Kidney (tissue), 14 donors: Measurements from ENCODE around the gene KLHL18. TPM values are rescaled to one million over a fixed set of nuclear protein-coding genes. Genes with fewer than 3 reads are reported as not detected.

Source experiments
- DNase-seq, 5 donors: peaks; one replicate each; pipeline ENCODE4 v3.0.0-alpha.2; 2013 to 2020
- FAIRE-seq: peaks from 2 replicates; lab custom pipeline; 2012; peaks lifted over from hg19 to GRCh38; lab: Jason Lieb, UNC
- H3K27ac ChIP-seq, 2 donors: one replicate each; pipeline ENCODE4 v1.7.0; 2013; ENCODE audit warnings: low read depth in 2 of 2, low read length in 2 of 2, inconsistent platforms in 1 of 2
- H3K27me3 ChIP-seq: one replicate; pipeline ENCODE4 v1.7.1; 2013; ENCODE audit warnings: low read length, inconsistent platforms; ENCODE audit not compliant: control insufficient read depth, insufficient read depth
- H3K36me3 ChIP-seq, 3 donors: one replicate each; pipeline versions ENCODE4 v1.7.0 to v1.7.1; 2013; ENCODE audit warnings: low read length in 3 of 3, control low read depth in 1 of 3, inconsistent platforms in 1 of 3; ENCODE audit not compliant: insufficient read depth in 3 of 3, control insufficient read depth in 2 of 3
- H3K4me1 ChIP-seq, 3 donors: one replicate each; pipeline versions ENCODE4 v1.7.0 to v1.7.1; 2013; ENCODE audit warnings: low read length in 3 of 3, inconsistent platforms in 1 of 3, low read depth in 1 of 3; ENCODE audit not compliant: control insufficient read depth in 2 of 3, insufficient read depth in 2 of 3
- H3K4me3 ChIP-seq, 3 donors: one replicate each; pipeline versions ENCODE4 v1.7.0 to v1.8.1; 2013; ENCODE audit warnings: low read length in 3 of 3, control low read depth in 1 of 3, inconsistent platforms in 1 of 3
- H3K9ac ChIP-seq, 3 donors: one replicate each; pipeline versions ENCODE4 v1.7.0 to v1.7.1; 2013; ENCODE audit warnings: low read length in 3 of 3, control low read depth in 1 of 3, inconsistent platforms in 1 of 3
- H3K9me3 ChIP-seq, 3 donors: one replicate each; pipeline versions ENCODE4 v1.7.0 to v1.7.1; 2013; ENCODE audit warnings: low read length in 3 of 3, control low read depth in 1 of 3, inconsistent platforms in 1 of 3; ENCODE audit not compliant: control insufficient read depth in 2 of 3, insufficient read depth in 1 of 3
- CTCF ChIP-seq: IDR thresholded peaks from 3 replicates; pipeline ENCODE4 v1.5.1; 2012; ENCODE audit warnings: mild to moderate bottlenecking, moderate library complexity, borderline replicate concordance; ENCODE audit not compliant: insufficient read depth; ENCODE audit errors: extremely low read depth
- intact Hi-C: fragments of 100-400 bp; cut with DNase I; formaldehyde crosslinking; loops from one replicate; pipeline ENCODE4 v1.11.1; 2022
- polyA plus RNA-seq: library from polyadenylated mRNA; stranded (reverse); fragments of 350-450 nt; fragmentation: Illumina TruSeq; extraction: RNeasy Lipid Tissue Mini Kit (QIAGEN cat#74804); gene quantifications from one replicate; pipeline ENCODE4 v1.2.3, GENCODE V29; 2014; ENCODE audit warnings: low read depth, low replicate concordance; ENCODE audit not compliant: insufficient read depth
- total RNA-seq: library from RNA; stranded (reverse); fragmentation: NEBNext Ultra II Directional; extraction: Animal tissue kit (Norgen Biotek cat#: 25700); gene quantifications from one replicate; pipeline ENCODE4 v1.2.1, GENCODE V29; 2021
- donor health status: control.
- donor health status: control.
- donor health status: control.
- donor health status: control.
- donor health status: control.
- donor health status: DM: yes; HTN: yes; CAD: no.
- donor health status: Normal renal cell carcinoma (clear cell type).

KLHL18 gene
- total and polyA plus RNA-seq, 2 donors from 2014 or later: 10.6 to 31.1 TPM

DNA sequence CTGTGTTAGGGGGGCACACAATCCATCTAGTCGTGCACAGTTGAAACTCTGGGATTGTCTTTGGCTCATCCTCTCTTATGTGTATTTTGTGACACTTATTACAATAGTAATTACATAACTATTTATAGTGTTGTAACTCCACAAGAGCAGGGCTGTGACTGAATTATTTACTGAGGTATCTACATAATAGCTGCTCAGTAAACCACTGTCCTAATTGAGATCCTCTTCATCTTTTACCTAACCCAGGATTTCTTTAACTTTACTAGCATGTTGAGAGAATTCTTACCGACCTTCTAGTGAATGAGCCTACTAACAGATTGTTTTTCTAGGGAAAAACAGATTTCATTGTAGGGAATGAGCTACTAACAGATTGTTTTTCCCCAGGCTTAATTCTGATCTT is 11.1 kb downstream of the KLHL18 start:
- Histone ChIP-seq H3K4me1 (peaks cover 0 to 5% (median 0%) of the 10 kb centered on the region in 3 donors), H3K27ac (no peak overlapping the region), H3K4me3 (no peak overlapping the region), H3K9me3 (no peaks in the 10 kb centered on the region), H3K27me3 (no peaks in the 10 kb centered on the region), H3K9ac (no peak overlapping the region), H3K36me3 (no peaks in the 10 kb centered on the region)
- DNase-seq (no peak), FAIRE-seq (no peak)
- TF ChIP-seq CTCF: no peak
- intact Hi-C loops: no loop called here

GRCh38 chr3:47294392-47294791 is 11.6 kb downstream of the KLHL18 start:
- H3K36me3 ChIP-seq: no peaks in the 10 kb centered on the region
- no peak overlapping the region for H3K4me3 ChIP-seq
- FAIRE-seq (no peak), DNase-seq (no peak)
- H3K27ac ChIP-seq: no peak overlapping the region
- H3K9me3 ChIP-seq: no peaks in the 10 kb centered on the region
- no peaks in the 10 kb centered on the region for H3K27me3 ChIP-seq
- peaks cover 0 to 5% (median 0%) of the 10 kb centered on the region in 3 donors for H3K4me1 ChIP-seq
- no peak overlapping the region for H3K9ac ChIP-seq
- no peak for TF ChIP-seq CTCF
- intact Hi-C loops: no loop called here

- H3K27me3 ChIP-seq: no peaks in the 10 kb centered on the region
- no peaks in the 10 kb centered on the region for H3K9me3 ChIP-seq
- intact Hi-C loops: no loop called here
- DNase-seq (no peak), FAIRE-seq (no peak)
- no peak overlapping the region for H3K4me3 ChIP-seq
- H3K9ac ChIP-seq: no peak overlapping the region
- no peak for TF ChIP-seq CTCF
- H3K36me3 ChIP-seq: no peaks in the 10 kb centered on the region
- no peak overlapping the region for H3K27ac ChIP-seq
- peaks cover 0 to 5% (median 0%) of the 10 kb centered on the region in 3 donors for H3K4me1 ChIP-seq
Observed at GRCh38 chr3:47295322-47295721, 12.6 kb downstream of the KLHL18 start.

GRCh38 chr3:47295976-47296375 is 13.2 kb downstream of the KLHL18 start:
- Histone ChIP-seq H3K4me3 (no peak overlapping the region), H3K27ac (no peak overlapping the region), H3K36me3 (no peaks in the 10 kb centered on the region), H3K4me1 (peaks cover 0 to 5% (median 0%) of the 10 kb centered on the region in 3 donors), H3K27me3 (no peaks in the 10 kb centered on the region), H3K9ac (no peak overlapping the region), H3K9me3 (no peaks in the 10 kb centered on the region)
- FAIRE-seq: no peak
- intact Hi-C loops: no loop called here
- DNase-seq: no peak
- no peak for TF ChIP-seq CTCF
